GM19452 (cell line): ENCODE results near the gene RAB6D.
"Not testable (repeated sequence)": the region's sequence is repeated elsewhere in the genome, so short reads cannot be mapped to it uniquely, and the experiment has no call there.

Experiments used
- ATAC-seq: cut with Tn5 transposase; IDR thresholded peaks from one replicate; pipeline ENCODE4 v1.9.1; 2021; ENCODE audit not compliant: unreplicated experiment

Gene RAB6D

GRCh38 chr2:131363703-131364186 is at the start of gene RAB6D:
RAB6D (minus strand) TSS chr2:131364168; CDS start chr2:131363720, 448 bp downstream.
- not testable (repeated sequence) for ATAC-seq

DNA sequence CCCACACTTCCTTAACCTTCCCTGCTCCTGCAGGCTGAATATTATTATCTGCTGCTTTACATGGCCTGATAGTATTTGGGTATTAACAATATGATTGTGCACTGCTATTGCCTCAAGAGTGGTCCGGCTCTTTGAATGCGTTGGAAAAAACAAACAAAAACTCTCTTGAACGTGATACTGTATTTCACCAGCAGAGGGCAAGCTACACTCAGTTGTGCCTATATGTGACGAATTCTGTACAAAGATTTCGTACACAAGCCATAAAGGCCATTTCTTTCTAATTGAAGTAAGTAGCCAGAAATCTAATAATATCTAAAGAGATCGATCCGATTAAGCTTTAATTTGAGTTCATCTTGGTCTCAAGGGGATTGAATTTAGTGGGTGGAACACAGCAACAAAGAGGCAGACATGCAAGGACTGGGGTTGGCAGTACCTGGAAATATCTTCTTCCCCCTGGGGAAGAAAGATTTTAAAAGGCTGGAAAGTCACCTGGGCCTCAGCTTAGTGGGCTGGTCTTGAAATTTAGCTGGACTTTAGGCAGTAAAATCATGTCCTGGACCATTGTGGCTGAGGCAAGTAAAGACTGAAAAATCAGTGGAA is 49.3 kb upstream of the RAB6D start:
- ATAC-seq: peak; percentile 80

DNA sequence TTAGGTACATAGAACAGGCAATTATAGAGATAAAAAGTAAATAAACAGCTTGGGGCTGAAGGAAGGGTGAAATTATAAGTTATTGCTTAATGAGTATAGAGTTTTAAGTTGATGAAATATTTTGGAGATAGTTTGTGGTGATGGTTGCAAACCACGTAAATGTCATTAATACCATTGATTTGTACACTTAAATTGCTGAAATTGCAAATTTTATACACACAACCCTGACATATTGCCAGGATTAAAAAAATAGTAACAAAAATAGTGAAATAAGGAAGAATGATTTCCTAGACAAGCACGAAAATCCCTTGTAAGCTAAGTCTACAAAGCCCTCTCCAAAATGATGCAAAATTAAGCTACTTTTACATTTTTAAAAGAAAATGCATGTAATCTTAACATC is 46.2 kb upstream of the RAB6D start:
- ATAC-seq: no peak

DNA sequence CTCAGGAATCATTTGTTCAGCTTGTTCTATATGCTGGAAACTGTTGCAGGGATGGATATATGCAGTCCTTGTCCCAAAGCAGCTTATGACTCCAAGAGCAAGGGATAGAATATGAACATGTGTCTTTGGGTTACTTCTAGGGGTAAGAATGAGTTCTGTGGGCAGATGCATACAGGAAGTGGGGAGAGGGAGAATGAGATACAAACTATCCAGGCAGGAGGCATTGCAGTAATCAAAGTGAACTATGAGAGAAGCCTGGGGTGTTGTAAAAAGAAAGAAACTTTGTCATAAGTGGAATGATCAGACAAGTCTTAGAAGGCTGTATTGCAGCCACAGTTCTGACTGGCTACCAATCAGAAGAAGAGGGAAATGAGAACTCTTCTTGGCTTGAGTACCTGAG is 44.8 kb upstream of the RAB6D start:
- ATAC-seq: no peak

DNA sequence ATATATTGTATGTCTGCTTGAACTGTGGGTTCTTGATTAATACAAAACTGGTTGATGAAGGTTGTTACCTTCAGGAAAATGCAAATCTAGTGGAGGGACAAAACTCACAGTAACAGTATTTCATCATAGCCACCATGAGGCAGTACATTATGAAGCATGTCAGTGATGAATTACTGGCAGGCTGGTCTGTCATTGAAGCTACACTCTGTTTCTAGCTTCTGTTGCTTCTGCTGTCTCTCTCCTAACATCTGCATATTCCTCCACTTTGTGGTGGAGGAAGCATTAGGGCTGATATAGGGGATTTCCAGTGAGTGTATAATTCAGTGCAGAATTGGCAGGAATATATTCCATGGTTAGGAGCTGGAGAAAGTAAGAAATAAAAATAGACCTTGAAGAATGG is 44.2 kb upstream of the RAB6D start:
- no peak for ATAC-seq

- ATAC-seq: no peak
Observed at GRCh38 chr2:131404753-131405152, 40.8 kb upstream of the RAB6D start.

DNA sequence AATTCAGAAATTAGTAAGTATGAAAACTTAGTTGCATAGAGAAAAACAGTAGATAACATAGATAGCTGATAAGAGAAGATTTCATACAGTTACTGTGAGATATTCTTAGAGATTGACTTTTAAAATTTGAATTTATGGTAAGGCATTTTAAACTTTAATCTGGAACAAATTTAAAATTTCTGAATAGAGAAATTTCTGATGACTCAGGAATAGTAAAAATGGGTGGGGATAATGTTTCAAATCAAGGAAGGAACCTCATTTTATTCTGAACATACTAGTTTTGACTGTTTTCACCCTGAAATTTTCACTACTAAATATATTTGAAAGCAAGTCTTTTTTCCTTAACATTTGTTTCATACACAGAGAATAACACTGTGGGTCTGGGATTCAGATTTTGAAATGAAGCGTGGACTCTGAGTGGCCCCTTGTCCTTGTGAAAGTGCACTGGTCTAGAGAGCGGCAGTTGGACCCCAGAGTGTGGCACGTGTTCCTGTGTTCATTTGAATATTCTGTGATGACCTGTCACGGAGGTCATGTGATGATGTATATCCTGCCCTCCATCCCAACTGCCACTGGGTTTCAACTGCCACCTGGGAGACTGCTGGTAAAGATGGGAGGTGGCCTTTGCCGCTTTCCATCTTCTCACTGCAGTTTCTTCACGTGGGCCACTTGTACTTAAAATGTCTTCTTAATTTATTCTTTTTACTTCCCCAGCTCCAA is 38.5 kb upstream of the RAB6D start:
- no peak for ATAC-seq

DNA sequence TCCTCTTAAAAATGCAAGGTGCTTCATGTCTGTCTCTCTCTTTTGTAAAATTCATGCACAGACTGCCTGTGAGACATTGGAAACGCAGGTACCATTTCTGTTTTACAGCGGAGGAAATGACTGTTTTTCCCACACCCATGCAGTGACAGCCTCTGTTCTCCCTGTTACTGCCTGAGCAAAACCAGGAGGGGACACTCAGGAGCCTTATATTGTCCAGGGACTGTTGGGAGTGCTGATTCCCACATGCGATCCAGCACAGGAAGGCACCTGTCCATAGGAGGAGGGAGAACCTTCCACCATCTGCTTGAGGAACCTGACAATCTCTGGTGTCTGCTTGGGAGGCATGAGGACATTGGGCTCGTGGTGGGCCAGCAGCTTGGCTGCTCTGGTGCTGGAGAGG is 36.9 kb upstream of the RAB6D start:
- ATAC-seq: no peak

DNA sequence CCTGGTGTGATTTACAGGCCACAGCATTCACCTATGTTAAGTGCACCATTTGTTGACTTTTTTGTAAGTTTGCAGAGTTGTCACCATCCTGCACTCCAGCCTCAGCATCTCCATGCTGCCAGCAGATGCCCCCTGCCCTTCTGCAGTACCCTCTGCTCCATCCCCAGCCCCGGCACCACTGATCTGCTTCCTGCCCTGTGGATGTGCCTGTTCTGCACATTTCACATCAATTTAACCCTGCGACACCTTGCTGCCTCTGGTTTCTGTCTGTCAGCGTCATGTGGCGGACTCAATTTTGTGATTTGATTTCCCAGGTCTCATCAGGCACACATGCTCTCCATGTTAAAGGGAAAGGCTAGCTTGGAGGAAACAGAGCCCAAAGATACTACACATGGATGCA is 36.5 kb upstream of the RAB6D start:
- ATAC-seq: not testable (repeated sequence)

DNA sequence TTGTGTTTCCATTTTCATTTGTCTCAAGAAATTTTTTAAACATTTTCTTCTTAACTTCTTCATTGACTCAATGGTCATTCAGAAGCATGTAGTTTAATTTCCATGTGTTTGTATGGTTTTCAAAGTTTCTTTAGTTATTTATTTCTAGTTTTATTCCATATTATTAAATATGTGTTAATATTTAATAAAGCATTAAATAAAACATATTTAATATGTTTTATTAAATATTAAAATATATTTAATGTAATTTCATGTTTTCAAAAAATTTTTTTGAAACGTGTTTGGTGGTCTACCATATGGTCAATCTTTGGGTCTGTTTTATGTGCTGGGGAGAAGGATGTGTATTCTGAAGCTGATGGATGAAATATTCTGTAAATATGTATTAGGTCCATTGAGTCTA is 32.2 kb upstream of the RAB6D start:
- not testable (repeated sequence) for ATAC-seq

DNA sequence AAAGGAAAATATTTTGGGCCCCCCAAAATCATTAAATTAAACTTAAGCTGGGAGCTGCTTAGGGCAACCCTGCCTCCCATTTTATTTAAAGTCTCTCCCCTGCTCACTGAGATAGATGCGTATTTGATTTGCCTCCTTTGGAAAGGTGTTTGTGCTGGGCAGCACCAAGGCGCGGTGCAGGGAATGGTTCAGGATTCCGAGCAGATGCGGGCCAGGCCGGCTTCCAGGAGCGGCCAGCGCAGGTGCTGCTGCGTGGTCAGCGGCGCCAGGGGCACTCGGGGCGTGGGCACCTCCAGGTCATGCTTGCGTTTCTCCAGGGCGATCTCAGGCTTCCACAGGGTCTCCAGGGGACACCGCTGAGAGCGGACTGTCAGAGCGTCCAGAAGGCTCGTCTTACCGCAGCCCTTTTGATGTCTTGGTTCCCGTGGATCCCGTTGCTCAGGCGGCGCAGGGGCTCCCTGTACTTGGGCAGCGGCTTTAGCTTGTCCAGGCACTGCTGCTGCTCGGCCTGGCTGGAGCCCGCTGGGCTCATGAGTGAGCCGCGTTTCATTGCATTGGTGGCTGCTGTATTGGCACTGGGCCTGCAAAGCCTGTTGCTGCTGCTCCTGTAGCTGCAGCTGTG is 31.2 kb upstream of the RAB6D start:
- ATAC-seq: not testable (repeated sequence)

DNA sequence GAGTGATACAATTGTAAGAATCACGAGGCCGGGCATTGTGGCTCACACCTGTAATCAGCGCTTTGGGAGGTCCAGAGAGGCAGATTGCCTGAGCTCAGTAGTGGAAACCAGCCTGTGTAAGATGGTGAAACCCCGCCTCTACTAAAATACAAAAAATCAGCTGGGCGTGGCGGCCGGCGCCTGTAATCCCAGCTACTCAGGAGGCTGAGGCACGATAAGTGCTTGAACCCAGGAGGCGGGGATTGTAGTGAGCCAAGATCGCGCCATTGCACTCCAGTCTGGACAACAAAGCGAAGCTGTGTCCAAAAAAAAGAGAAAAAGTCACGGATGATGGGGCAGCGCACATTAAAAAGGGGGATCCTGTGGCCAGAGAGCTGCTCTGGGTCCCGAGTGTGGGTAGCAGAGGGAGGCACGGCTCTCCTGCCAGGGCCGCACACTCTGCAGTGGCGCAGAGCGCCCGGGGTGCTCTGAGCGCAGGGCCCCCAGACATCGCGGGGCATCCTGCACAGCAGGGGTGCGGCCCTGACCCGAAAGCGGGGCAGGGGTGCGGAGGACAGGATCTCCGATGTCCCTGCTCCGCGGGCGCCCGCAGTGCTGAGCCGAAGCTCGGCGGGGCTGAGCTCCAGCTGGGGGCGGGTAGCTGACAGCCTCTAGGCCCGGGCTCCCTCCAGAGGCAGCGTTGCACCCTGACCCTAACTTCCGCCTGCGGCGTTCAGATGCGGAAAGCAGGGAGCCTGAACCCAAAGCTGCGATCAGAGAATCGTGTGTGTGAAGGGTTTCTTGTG is 30.4 kb upstream of the RAB6D start:
- no peak for ATAC-seq

DNA sequence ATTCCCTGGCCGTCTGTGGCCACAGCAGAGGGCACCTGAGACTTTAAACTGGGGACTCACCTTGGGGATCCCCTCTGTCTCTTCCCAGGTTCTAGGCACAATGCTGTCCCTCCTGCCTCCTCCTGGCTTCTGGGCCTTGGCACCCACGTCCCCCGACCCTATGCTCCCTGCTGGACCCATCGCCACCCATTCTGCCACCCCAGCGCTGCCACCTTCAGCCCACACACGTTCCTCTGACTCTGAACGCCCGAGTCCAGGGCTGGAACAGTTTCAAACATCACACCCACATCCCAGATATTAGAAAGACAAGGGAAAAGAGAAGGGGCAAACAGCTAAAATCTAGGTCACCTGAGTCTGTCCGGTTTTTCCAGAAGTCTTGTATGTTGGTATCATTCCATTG is 28.0 kb upstream of the RAB6D start:
- ATAC-seq: not testable (repeated sequence)

DNA sequence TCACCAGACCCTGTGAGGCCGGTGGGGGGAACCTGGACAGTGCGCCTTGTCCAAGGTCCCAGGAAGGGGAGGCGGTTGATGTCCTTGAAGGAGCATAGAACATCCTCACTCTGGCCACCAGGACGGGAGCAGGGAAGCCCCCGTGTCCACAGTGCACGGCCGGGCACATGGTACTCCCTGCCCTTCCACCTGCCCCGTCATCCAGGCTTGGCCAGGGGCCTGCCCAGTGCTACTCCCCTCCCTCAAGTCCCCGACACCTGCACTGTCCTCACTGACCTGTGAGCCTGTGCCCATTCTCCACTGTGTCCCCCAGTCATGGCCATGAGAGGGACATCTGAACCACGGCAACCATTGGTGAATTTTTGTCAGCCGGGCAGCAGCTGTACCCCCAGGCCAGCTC is 27.5 kb upstream of the RAB6D start:
- ATAC-seq: not testable (repeated sequence)

DNA sequence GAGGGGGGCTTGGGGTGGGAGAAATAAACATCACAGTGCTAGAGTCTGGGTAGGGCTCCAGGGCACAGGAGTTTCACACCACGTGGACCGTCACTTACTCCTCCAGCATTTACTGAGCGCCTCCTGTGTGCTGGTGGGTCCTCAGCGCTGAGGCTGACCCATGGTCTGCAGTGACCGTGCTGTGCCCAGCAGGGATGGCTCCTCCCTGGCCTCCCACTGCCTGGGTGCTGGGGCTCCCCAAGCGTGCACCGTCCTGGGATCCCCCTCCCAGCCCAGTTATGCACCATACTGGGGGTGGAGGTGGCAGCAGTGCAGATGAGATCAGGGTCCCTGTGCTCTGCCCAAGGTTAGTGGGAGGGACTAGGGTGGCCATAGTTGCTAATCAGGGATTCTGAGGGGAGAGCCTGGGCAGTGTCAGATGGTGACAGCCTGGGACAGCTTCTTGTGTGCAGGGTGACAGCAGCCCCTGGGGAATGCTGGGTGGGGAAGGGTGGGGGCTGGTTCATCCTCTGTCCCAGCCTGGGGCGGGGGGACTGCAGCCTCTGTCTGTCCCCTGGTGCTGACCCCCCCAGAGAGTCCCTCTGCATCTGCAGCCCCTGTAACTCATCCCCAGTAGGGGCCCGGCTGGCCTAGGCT is 26.6 kb upstream of the RAB6D start:
- ATAC-seq: not testable (repeated sequence)

DNA sequence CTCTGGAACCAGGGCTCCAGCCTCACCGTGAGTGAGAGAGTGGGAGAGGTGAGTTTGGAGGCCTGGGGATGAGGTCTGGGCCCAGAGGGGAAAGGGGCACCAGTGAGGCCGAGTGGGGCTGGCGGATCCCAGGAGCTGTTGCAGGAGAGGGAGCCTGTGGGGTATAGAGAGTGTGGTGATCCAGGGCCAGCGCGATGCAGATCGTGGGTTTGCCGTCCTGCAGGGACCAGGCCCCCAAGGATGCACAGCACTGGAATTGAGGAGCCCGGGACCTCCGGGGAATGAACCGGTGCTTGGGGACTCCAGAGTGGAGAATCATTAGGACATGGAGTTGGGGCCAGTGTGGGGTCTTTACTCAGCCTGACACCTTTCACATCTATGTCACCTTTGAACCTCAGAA is 25.7 kb upstream of the RAB6D start:
- no peak for ATAC-seq

DNA sequence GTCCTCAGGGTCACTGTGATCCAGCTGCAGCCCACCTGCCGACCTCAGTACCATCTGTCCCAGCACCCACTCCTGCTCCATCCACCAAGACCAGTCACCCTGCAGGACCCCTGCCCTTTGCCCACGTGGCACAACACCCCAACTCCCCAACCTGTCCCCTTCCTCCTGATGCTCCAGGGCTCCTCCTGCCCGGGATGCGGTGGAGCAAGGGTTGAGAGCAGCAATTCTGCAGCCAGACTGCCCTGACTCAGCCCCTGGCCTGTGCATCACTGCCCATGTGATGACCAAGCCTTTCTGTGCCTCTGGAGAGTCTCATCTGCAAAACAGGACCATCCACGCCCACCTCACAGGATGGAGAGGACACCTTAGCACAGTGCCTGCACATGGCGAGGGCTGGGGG is 24.9 kb upstream of the RAB6D start:
- not testable (repeated sequence) for ATAC-seq

GRCh38 chr2:131373111-131373510 is 9.1 kb upstream of the RAB6D start:
- not testable (repeated sequence) for ATAC-seq

GRCh38 chr2:131369954-131370353 is 6.0 kb upstream of the RAB6D start:
- ATAC-seq: no peak

DNA sequence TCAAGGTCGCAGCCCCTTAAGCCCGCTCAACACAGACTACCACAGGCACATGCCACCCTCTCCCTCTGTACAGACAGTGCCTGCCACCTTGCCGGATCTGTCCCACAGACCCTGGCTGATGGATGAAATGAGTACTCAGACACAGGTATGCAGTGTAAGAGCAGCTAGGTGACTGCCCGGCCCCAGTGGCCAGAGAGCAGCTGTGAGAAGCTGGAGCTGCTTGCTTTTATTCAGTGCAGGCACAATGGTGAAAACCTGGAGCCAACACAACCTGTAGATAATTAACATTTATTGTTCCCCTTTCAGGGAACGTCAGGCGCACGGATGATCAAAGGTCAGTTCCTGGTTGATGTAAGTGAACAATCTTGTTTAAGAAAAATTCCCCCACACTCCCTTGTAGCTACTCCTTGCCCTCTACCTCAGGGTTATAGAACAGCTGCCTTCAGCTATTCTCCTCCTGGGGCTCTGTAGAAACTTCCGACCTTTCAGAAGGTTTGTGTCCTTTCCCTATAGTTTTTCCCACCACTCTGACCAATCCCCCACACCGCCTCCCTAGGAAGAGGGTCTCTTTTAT is 4.6 kb upstream of the RAB6D start:
- not testable (repeated sequence) for ATAC-seq

- no peak for ATAC-seq
Observed at GRCh38 chr2:131367352-131367751, 3.4 kb upstream of the RAB6D start.
